TTC549 (cell line): ENCODE data around the gene NCOA4.
"Not testable (repeated sequence)": the region's sequence is repeated elsewhere in the genome, so short reads cannot be mapped to it uniquely, and the experiment has no call there.

Source experiments
- FAIRE-seq: peaks from 2 replicates; lab custom pipeline; 2012; peaks lifted over from hg19 to GRCh38; lab: Jason Lieb, UNC

The NCOA4 gene

DNA sequence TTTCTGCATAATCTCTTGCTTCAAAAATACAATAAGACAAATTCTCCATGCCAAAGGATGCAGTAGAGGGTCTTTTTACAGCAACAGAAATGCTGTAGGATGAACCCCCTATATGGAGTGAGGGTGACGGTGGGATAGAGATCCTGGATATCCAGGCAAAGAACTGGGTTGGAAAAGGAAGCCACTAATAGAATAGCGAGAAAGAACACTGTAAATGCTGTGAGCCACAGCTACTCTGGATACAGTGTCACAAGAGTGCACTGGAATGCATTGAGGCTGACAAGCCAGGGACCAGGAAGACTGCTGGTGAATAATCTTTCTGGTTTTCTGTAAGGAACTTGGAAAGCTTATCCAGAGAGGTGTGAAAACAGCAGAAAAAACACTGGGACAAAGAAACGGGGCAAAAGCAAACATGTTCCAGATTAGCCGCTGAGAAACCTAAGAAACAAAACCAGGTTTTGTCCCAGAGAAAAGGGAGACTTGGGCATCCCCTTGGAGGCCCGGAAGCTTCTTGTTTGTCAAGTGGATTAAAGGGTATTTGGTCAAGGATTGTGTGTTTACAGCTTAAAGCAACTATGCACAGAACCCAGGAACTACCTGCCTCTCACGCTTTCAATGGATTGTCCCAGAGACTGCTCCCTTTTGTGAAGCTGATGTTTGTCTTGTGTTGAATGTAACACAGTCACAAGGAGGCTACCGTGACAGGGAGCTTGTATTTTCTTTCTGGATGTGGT is 21.8 kb upstream of the NCOA4 start:
- FAIRE-seq = no peak

DNA sequence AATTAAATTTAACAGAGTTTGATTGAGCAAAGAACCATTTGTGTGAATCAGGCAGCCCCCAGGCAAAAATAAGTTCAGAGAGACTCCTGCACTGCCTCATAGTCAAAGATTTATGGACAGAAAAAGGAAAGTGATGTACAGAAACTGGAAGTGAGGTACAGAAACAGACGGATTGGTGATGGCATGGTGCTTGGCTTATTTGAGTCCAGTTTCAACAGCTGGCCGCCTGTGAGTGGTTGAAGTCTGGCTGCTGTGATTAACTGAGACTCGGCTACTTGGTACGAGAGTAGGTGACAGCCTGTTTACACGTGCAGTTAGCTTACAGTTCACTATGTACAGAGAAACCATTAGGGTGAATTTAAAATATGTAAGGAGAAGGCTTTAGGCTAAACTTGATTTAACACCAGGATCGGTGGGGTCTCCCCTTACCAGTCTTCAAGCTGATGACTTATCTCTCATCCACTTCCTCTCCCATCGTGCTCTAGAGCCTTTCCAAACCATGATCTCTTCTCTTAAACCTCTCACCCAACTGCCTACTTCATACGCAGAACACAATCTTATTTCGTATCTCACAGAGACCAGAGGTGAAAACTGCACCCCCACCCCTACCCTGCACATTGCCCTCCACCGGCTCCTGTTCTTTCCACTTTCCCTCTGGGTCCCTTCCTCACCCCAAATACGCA is 20.7 kb upstream of the NCOA4 start:
- no peak for FAIRE-seq

DNA sequence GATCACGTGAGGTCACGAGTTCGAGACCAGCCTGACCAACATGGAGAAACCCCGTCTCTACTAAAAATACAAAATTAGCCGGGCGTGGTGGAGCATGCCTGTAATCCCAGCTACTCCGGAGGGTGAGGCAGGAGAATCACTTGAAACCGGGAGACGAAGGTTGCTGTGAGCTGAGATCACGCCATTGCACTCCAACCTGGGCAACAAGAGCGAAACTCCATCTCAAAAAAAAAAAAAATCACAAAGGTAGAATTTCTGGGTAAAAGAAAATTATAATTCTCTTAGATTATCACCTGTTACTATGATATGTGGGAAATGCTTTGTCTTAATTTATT is 19.0 kb upstream of the NCOA4 start:
- not testable (repeated sequence) for FAIRE-seq

DNA sequence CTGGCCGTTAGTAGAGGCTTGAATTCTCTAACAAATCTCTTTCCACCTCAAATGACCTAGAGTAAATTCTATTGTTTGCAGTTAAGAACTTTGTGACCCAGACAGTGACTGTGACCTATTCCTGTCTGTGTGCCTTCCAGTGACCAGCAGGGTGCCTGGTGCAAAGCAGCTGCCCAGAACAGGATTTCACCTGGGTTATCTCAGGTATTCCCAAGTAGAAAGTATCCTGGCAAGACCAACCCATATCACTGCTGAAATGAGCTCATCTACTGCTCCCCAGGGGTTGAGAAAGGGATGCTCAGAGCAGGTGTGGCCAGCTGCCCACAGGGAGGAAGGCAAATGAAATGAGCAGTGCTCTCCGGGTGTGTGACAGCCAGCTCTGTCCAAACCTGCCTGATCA is 17.7 kb upstream of the NCOA4 start:
- FAIRE-seq = no peak

DNA sequence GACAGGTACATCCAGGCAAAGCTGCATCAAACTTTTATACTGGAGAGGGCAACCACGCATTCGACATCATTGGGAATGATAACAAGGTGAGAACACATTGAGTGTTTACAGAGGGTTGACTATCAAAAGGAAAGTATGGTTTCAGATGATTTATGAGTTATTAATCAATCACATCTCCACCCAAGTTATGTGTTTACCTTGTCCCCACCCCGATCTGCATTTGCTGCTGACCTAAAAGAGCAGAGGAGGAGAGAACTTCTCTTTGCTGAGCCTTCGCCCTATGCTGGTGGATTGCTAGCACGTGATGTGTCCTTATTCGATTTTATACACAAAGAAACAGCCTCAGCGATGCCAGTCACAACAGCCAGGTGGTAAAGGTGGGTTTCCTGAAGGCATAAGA is 15.8 kb upstream of the NCOA4 start, which contains the start of gene MSMB:
MSMB (minus strand) TSS at position 9 of the 400 bp plus-strand sequence. CDS start 32 bp downstream, outside the sequence.
- FAIRE-seq = no peak

DNA sequence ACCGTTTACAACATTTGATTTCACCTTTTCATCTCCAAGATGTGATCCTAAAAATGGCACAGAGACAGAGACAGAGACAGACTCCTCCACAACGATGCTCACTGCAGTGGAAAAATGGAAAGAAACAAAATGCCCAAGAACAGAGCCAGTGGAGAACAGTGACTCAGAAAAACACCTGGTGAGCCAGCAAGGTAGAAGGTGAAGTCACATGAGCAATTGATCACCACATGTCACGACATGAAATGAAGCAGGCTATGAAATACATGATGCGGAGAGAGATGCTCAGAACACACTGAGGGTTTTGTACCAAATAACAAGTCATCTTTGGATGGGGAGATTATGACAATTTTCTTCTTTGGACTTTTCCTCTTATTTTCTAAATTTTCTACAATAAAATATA is 12.1 kb upstream of the NCOA4 start:
- no peak for FAIRE-seq

DNA sequence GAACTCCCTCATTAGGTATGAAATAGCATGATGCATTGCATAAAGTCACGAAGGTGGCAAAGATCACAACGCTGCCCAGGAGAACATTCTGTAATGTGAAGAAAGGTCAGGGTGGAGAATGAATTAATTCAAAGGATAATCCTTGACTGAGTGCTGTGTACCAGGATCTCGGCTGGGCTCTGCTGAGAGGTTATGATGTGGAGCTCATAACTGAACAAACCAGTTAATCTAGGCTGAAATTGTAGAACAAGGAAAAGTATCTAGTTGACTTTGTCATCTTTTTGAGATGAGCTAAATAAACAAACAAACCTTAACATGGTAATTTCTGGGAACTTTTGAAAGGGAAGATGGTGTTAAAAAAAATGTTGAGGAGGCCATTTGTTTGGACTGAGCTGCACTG is 9.6 kb upstream of the NCOA4 start:
- FAIRE-seq = no peak

DNA sequence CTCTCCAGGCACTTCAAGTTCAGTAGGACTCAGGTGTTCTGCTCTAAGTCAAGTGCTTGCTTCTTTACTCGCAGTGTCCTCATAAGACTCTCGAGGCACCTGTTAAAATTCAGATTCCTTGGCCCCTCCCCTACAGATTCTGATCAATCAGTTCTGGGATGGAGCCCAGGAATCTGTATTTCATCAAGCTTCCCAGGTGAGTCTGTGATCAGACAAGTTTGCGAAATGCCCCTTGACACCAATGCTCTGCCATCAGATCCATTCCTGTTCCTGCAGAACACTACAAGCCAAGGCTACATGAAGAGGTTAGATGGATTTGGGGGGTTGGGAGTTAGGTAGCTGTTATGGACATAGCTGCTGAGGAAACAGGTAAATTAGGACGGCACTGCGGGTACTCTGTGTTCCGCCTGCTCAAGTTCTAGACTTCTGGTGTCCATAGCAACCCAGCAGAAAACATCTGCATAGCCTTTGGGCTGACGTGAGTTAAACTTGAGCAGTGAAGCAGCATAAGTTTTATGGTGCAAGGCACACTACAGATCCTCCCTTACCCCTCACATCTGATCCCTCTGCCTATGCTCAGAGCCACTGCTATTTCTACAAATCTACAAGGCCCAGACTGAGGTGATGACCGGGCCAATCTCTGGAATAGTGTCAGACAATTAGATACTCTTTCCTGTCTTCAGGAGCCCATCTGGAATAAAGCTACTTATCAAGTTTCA is 6.8 kb upstream of the NCOA4 start:
- FAIRE-seq = no peak

DNA sequence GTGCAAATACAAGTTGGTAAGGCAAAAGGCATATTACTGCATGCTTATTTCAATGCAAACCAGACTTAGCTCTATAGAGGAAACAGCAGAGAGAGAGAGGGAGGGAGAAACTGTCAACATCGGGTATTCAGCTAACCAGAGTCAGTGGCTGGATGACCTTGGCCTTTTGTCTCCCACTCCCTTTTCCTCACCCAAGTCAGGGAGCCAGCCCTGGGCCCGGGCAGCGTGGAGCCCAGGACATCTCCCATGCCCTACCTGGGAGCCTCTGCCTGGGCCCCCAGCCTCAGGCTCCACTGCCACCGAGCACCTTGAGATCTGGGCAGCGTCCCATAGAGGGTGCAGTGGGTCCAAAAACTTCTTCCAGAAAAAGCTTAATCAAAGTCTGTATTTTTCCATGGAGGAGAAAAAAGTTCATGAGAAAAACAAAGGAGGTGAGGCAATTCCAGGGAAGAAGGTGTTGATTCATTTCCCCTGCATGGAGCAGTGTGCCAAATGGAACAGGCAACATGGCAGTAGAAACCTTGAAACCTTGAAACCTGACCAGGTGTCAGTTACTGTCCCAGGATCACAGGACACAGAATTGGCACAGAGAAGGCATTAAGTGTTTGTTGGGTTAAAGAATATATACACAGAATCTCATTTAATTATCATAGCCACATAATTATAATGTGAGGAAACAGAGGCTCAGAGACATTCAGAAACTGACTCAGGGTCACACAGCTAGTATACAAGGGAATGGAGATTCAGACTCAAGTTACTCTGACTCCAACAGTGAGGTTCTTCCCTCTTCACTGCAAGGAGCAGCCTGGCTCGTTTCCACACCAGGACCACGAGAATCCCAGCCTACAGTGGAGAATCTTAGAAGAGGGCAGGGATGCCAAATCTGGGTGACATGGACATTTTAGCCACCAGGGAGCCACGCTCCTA is 5.8 kb upstream of the NCOA4 start:
- FAIRE-seq = no peak

DNA sequence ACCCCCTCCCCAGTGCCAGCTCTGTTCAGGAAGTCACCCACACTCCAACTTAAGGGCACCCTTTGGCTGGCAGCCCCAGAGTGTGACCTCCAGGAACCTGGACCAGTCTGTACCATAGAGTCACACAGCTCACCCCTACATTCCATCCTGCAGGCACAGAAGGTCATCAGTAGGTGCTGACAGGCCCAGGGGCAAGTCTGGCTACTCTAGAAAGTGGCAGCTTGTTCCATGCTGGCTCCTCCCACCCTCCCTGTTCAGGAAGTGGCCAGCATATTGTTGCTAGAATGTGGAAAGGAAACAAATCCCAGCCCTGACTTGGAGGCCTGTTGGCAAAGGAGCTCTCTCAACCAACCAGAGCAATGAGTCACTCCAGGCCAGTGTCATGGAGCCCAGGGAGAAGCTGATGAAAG is 3.2 kb upstream of the NCOA4 start:
- FAIRE-seq = no peak

DNA sequence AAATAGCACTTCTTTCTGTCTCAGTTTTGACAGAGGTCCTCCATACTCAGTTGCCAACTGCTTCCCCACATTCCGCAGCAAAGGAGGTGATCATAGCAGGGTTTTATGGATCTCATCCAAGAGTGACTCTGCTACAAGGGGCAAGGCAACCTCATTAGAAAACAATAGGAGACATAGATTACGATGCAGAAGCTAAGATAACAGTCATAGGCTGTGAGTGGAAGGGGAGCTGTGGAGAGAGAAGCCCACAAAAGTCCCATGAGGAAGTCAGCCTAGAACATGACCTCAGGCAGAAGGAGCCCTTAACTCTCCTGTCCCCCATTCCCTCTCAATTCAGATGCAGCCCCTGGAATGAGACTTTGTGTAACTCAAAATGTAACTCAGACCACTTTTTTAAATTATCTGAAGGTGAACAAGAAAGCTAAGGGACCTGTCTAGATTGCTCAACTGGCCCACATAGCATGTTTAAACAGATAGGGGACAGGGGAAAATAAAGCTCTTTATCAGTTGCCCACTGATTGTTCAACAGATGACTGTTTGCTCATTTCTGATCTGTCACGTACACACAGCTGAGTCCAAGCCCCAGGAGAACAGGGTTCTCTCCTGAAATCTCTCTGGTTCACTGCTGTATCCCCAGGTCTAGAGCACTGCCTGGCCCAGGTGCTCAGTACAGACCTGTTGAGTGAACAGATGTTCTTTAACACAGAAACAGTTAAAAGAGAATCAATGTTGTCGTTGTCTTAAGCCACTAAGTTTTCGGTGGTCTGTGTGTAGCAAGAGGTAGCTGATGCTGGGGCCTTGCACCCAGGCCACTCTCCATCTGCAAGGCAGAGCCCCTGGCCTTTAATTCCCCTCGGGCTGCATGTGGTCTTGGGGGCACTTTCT is 1.5 kb upstream of the NCOA4 start:
- no peak for FAIRE-seq

DNA sequence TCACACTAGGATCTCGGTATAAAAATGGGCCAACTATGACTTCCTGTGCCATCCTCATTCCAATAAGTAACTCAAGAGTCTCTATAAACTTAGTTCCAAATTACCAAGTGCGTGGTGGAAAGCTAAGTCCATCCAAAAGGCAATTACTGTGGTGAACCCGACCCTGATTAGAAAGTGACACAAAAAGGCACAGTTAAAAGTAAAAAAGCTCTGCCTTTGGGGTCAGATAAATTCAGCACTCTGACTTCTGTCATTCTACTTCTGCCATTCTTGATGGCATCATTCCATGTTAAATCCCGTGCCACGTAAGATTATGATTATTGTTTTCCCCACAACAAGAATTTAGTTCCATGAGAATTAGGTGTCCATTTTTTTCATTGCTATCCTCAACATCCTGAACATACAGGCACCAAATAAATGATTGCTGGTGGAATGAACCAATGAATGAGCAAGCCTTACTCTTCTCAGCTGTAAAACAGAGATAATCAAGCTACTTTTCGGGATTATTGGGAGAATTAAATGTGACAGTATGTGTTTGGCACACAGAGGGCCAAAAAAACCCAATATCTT is 877 bp downstream of the NCOA4 start:
- FAIRE-seq = no peak

DNA sequence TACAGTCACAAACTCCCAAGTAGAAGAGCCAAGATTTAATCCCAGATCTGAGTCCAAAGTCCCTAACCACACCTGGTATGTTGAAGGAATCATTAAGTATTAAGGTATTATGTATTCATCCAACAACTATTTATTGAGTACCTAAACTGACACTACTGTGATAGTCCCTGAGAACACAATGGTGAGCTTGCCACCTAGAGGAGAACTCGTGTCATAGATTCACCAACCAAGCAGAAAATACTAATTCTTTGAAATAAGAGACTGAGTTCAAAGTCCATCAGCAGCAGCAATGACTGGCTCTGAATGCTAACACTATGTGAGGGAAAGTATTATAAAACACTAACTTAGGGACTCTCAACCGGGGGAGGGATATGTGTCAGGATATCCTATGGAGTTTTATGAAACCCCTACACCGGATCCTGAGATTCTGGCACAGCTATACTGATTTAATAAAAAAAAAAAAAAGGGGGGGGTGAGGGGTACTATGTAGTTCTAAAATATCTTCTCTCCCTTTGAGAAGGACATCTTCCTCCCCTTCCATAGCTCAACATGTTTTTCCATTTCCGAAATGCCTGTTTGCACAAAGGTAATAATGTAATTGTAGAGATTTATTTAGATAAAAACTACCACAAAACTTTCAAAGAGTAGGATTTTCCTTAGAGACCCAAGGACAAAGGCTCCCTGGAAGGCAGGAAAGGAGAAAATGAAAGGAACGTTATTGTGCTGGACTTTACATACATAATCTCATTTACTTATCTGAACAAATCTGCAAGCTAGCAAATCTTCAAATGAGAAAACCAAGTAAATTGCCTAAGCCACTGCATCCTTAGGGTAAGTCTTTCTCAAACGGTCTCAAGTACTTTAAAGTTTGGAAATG is 1.6 kb downstream of the NCOA4 start:
- FAIRE-seq = no peak

DNA sequence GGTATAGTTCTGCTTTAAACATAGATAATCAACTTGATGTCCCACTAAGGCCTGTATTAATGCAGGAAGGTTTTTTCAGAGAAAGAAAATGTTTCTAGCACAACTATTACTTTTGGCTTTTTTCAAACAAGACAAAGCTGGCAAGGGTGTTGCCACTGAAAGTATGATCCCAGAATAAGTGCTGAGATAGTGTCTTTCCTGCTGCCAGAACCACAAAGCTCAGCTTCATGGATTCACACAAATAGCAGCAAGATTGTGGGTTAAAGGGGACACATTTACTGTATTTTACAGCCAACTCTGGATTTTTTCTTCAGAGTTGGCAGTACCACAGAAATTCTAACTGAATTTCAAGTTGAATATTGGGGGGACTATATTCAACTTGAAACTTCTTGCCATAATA is 4.3 kb downstream of the NCOA4 start:
- FAIRE-seq = no peak

DNA sequence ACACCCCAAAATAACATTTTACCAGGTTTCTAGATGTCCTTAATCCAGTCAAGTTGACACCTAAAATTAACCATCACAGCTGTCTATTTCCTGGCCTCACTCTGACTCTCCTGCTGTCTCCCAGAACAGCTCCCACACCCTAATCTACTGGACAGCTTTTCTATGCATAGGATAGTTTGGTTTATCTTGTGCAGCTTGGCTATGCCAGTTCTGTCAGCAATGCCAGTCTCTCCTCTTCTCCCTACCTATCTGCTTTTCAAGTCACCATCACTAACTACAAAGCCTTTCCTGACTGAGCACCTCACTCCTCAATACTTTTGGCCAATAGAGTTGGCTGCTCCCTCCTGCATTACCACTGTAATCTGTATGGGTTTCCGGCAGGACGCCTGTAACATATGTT is 5.0 kb downstream of the NCOA4 start:
- FAIRE-seq = no peak

DNA sequence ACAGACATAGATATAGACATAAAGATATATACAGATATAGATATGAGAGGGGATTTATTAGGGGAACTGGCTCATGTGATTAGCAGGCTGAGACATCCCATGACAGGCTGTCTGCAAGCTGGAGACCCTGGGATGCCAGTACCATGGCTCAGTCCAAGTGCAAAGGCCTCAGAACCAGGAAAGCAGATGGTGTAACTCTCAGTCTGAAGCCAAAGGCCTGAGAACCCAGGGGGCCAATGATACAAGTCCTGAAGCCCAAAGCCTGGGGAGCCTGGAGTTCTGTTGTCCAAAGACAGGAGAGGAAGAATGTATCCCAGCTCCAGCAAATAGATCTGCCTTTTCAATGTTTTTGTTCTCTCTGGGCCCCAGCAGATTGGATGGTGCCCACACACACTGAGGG is 5.5 kb downstream of the NCOA4 start:
- FAIRE-seq = no peak

DNA sequence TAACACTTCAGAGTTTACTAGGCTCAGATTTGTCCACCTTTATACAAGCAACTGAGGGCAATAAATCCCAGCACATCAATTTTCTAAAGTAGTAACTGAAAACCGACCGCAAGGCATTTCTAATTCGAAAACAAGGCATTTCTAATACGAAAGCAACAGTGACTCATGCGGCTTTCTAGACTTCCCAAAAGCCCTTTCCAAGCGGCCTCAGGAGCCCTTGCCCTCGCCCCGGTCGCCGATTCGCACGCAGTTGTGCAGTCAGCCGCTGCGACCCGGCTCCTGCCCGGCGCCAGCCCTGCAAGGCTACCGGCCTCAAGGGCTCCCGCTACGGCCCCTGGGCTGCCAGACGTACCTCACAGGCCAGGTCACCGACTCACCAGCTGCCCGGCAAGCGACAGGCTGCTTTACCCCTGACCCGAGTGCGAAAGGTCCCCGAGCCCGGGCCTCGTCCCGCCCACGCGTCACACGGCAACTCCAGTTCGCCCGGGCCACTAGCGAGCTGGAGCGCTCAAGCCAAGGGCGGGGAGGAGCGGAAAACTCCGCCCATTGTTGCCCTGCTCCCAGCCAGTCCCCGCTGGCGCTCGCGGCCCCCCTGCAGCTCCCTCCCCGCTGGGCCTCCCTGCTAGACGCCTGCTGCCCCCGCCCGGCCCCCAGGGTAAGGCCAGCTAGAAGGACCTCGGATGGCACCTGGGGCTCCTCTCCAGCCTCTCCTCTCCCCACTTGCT is 7.3 kb downstream of the NCOA4 start:
- FAIRE-seq = no peak

DNA sequence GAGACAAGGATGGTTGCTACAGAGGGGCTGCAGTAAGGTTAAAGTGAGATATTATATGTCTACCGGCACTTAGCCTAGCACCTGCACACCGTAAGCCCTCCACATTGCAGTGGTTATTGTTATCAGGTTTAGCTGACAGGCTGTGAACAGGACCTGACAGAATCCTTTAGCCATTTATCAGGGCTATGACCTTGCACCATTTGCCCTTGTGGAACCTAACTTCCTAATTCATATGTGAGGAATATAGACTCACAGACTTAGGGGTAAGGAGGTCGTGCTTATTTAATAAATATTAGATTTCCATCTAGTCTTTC is 10.1 kb downstream of the NCOA4 start:
- no peak for FAIRE-seq

DNA sequence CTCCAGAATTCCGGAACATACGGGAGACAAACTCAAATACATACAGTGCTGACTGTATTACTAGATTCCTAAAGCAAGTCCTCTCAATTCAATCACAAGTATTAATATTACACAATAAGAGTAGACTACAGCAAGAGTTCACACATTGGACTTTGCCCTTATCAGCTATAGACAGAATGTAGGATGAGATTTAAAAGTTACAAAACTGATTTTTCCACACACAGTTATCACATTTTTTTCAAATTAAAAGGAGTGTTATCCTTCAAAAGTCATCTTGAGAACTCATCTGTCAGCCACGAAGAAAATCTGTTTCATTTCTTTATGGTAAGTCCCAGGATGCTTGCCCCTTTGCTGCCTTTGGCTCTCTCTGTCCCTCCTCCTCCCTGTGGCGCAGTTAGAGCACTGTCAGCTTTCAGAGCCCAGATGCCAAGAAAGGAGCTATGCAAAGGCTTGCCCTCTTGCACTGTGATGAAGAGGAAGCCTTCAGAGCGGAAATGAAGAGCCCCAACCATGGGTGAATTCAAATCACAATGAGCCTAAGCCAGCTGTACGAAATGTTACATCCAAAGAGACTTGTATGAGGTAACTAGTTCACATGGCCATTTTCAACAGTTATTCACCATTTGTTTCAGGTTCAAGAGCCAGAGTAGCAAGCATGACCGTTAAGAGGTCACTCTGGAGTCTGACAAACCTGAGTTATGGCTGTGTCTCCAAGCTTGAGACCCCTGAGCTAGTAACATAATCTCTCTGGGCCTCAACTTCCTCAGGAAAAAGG is 10.7 kb downstream of the NCOA4 start:
- FAIRE-seq = no peak
